ENCODE data around the gene PF4V1.

Gene PF4V1

GRCh38 chr4:73902038-73902637 is 49.0 kb downstream of the PF4V1 start:
- no peak for FAIRE-seq
- no peak for DNase-seq (ENCODE audit: low spot score)

GRCh38 chr4:73902817-73903547 is 49.9 kb downstream of the PF4V1 start:
- no peak for FAIRE-seq
- no peak for DNase-seq (ENCODE audit: low spot score)
